Left ventricle myocardium inferior (tissue), 1 donor: ENCODE results near the gene PLB1. TPM values are rescaled to one million over a fixed set of nuclear protein-coding genes. Genes with fewer than 3 reads are reported as not detected.

Experiments
- DNase-seq: peaks from one replicate; pipeline ENCODE4 v3.0.0-alpha.2; 2020
- H3K27ac ChIP-seq: fragments of 200-600 bp; replicated peaks from 2 replicates; pipeline ENCODE4 v1.8.0; 2021
- H3K27me3 ChIP-seq: fragments of 200-600 bp; 2 replicates; pipeline ENCODE4 v1.8.0; 2021; ENCODE audit warnings: low read depth
- H3K36me3 ChIP-seq: fragments of 200-600 bp; 2 replicates; pipeline ENCODE4 v1.8.0; 2021
- H3K4me1 ChIP-seq: fragments of 200-600 bp; 2 replicates; pipeline ENCODE4 v1.8.0; 2021
- H3K4me3 ChIP-seq: fragments of 200-600 bp; 2 replicates; pipeline ENCODE4 v1.8.0; 2021; ENCODE audit warnings: mild to moderate bottlenecking, moderate library complexity
- H3K9me3 ChIP-seq: fragments of 200-600 bp; replicated peaks from 2 replicates; pipeline ENCODE4 v1.8.0; 2021
- CTCF ChIP-seq: fragments of 200-600 bp; IDR thresholded peaks from 2 replicates; pipeline ENCODE4 v1.8.0; 2021; ENCODE audit warnings: antibody characterized with exemption, mild to moderate bottlenecking, borderline replicate concordance
- intact Hi-C: fragments of 100-400 bp; cut with micrococcal nuclease; formaldehyde crosslinking; loops from one replicate; pipeline ENCODE4 v1.11.0; 2022
- total RNA-seq: library from RNA; stranded (reverse); fragmentation: NEBNext Ultra II Directional; extraction: Animal tissue kit (Norgen Biotek cat#: 25700); gene quantifications from one replicate; pipeline ENCODE4 v1.2.1, GENCODE V29; 2021
- donor health status: DM: no; HTN: yes; CAD: no; lungs with severe emphysema.

The PLB1 gene
- total RNA-seq, 1 donor from 2014 or later: 2.4 TPM

GRCh38 chr2:28649481-28650265 is 153.8 kb downstream of the PLB1 start:
- Histone ChIP-seq H3K36me3 (no peaks in the 10 kb centered on the region), H3K27ac (no peak overlapping the region), H3K27me3 (no peaks in the 10 kb centered on the region), H3K4me3 (no peak overlapping the region), H3K9me3 (no peaks in the 10 kb centered on the region), H3K4me1 (peaks cover 4% of the 10 kb centered on the region)
- intact Hi-C loops: no loop called here
- DNase-seq: no peak
- TF ChIP-seq CTCF: no peak

- intact Hi-C loops: no loop called here
- no peak for TF ChIP-seq CTCF
- Histone ChIP-seq H3K4me1 (peaks cover 10% of the 10 kb centered on the region), H3K36me3 (no peaks in the 10 kb centered on the region), H3K27ac (no peak overlapping the region), H3K27me3 (no peaks in the 10 kb centered on the region), H3K9me3 (no peaks in the 10 kb centered on the region), H3K4me3 (no peak overlapping the region)
- DNase-seq: no peak
These were observed 154.4 kb downstream of the PLB1 start for GRCh38 chr2:28650266-28650584.

GRCh38 chr2:28652217-28652616 is 156.4 kb downstream of the PLB1 start:
- no peak for TF ChIP-seq CTCF
- intact Hi-C loops: no loop called here
- Histone ChIP-seq H3K27ac (no peak overlapping the region), H3K4me3 (no peak overlapping the region), H3K36me3 (no peaks in the 10 kb centered on the region), H3K9me3 (no peaks in the 10 kb centered on the region), H3K4me1 (peaks cover 13% of the 10 kb centered on the region), H3K27me3 (no peaks in the 10 kb centered on the region)
- no peak for DNase-seq

- H3K27me3 ChIP-seq: no peaks in the 10 kb centered on the region
- peaks cover 24% of the 10 kb centered on the region for H3K4me1 ChIP-seq
- H3K9me3 ChIP-seq: no peaks in the 10 kb centered on the region
- intact Hi-C loops: no loop called here
- no peak overlapping the region for H3K4me3 ChIP-seq
- no peak for DNase-seq
- no peaks in the 10 kb centered on the region for H3K36me3 ChIP-seq
- TF ChIP-seq CTCF: no peak
- no peak overlapping the region for H3K27ac ChIP-seq
These were observed 158.2 kb downstream of the PLB1 start for GRCh38 chr2:28653892-28654662.

DNA sequence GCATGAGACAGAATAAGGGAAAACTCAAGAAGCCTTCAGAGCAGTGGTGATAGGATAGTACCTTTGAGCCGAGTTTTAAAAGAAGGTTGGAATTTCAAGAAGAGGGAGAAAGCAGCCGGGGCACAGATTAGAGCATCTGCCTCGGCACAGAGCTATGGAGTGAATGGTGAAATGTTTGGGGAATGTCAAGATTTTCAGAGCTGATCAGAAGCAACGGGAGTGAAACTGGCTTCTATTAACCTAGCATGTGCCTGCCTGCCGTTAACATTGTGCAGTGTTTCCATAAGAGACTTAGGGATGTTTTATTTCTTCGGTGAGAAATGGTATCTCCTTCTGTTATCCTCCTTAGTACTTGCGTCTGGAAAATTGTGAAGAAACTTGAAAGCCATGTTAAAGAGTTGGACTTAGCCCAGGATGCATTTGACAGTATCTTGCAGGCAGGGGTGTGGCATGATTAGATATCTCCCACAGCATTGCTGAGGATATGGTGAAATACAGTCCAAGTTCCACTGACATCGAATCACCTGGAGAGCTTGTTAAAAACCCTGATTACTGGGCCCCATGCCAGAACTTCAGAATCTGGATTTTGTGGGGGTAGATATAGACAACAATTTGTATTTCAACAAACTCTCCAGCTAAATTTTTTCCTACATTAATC is 158.9 kb downstream of the PLB1 start:
- TF ChIP-seq CTCF: no peak
- H3K27ac ChIP-seq: no peak overlapping the region
- no peaks in the 10 kb centered on the region for H3K27me3 ChIP-seq
- intact Hi-C loops: no loop called here
- DNase-seq: no peak
- H3K4me1 ChIP-seq: peaks cover 24% of the 10 kb centered on the region
- H3K36me3 ChIP-seq: no peaks in the 10 kb centered on the region
- no peaks in the 10 kb centered on the region for H3K9me3 ChIP-seq
- no peak overlapping the region for H3K4me3 ChIP-seq
